Neural cell (in vitro differentiated cells): ENCODE data around the gene HOXA3. TPM values are rescaled to one million over a fixed set of nuclear protein-coding genes. Genes with fewer than 3 reads are reported as not detected.

Experiments used
- H2AFZ ChIP-seq: fragments of 200-600, 300-800 bp; sonication (generic), shearing (Covaris generic); 2 replicates; pipeline ENCODE4 v1.6.0; 2014; ENCODE audit warnings: low read depth, mild to moderate bottlenecking, antibody characterized with exemption, low read length, moderate library complexity
- H3F3A ChIP-seq: fragments of 200-600 bp; shearing (Covaris generic); 2 replicates; pipeline ENCODE4 v1.6.1; 2016; ENCODE audit warnings: mild to moderate bottlenecking, moderate library complexity, mixed read lengths, antibody characterized with exemption, low read length; ENCODE audit not compliant: insufficient read depth, poor library complexity, severe bottlenecking
- H3K27ac ChIP-seq: fragments of 200-600, 300-800 bp; sonication (generic), shearing (Covaris generic); 2 replicates; pipeline ENCODE4 v1.5.1; 2014; ENCODE audit warnings: mild to moderate bottlenecking, low read length, moderate library complexity
- H3K27me3 ChIP-seq: fragments of 300-800, 200-600 bp; sonication (generic), shearing (Covaris generic); 2 replicates; pipeline ENCODE4 v1.6.0; 2014; ENCODE audit warnings: mild to moderate bottlenecking, low read depth, low read length, moderate library complexity; ENCODE audit not compliant: insufficient read depth
- H3K36me3 ChIP-seq: fragments of 300-800, 200-600 bp; sonication (generic), shearing (Covaris generic); 2 replicates; pipeline ENCODE4 v1.5.1; 2014; ENCODE audit warnings: mild to moderate bottlenecking, antibody characterized with exemption, low read length, moderate library complexity; ENCODE audit not compliant: insufficient read depth
- H3K4me2 ChIP-seq: fragments of 300-800, 200-600 bp; sonication (generic), shearing (Covaris generic); 2 replicates; pipeline ENCODE4 v1.6.0; 2014; ENCODE audit warnings: mild to moderate bottlenecking, low read length
- H3K4me3 ChIP-seq: fragments of 300-800, 200-600 bp; sonication (generic), shearing (Covaris generic); 2 replicates; pipeline ENCODE4 v1.5.1; 2014; ENCODE audit warnings: mild to moderate bottlenecking, low read length, moderate library complexity
- H3K79me2 ChIP-seq: fragments of 200-600 bp; shearing (Covaris generic); replicated peaks from 2 replicates; pipeline ENCODE4 v1.6.0; 2014; ENCODE audit warnings: mild to moderate bottlenecking, low read length, moderate library complexity; ENCODE audit not compliant: insufficient read depth
- H3K9ac ChIP-seq: fragments of 300-800, 200-600 bp; sonication (generic), shearing (Covaris generic); 2 replicates; pipeline ENCODE4 v1.6.1; 2016; ENCODE audit warnings: mild to moderate bottlenecking, low read length, mixed read lengths
- H3K9me2 ChIP-seq: fragments of 200-600 bp; shearing (Covaris generic); 2 replicates; pipeline ENCODE4 v1.6.1; 2016; ENCODE audit warnings: mild to moderate bottlenecking, low read length, mixed read lengths; ENCODE audit not compliant: insufficient read depth
- H3K9me3 ChIP-seq: fragments of 200-600, 300-800 bp; sonication (generic), shearing (Covaris generic); 2 replicates; pipeline ENCODE4 v1.6.1; 2016; ENCODE audit warnings: mild to moderate bottlenecking, mixed run types, low read length, moderate library complexity, mixed read lengths
- H4K20me1 ChIP-seq: fragments of 200-600 bp; shearing (Covaris generic); 2 replicates; pipeline ENCODE4 v1.6.1; 2016; ENCODE audit warnings: mild to moderate bottlenecking, mixed run types; ENCODE audit not compliant: insufficient read depth
- CTCF ChIP-seq: fragments of 450-650 bp; IDR thresholded peaks from 2 replicates; pipeline ENCODE4 v1.5.1; 2014; ENCODE audit warnings: antibody characterized with exemption, mild to moderate bottlenecking, moderate library complexity; ENCODE audit not compliant: poor library complexity, severe bottlenecking
- EP300 ChIP-seq: fragments of 450-650 bp; conservative IDR thresholded peaks from 2 replicates; pipeline ENCODE4 v1.6.1; 2014; ENCODE audit warnings: antibody characterized with exemption, mild to moderate bottlenecking, moderate library complexity; ENCODE audit not compliant: poor library complexity, severe bottlenecking
- EZH2 ChIP-seq: fragments of 200-600, 300-800 bp; shearing (Covaris generic), sonication (generic); IDR thresholded peaks from 2 replicates; pipeline ENCODE4 v1.6.1; 2014; ENCODE audit warnings: antibody characterized with exemption, low read length, borderline replicate concordance, mild to moderate bottlenecking; ENCODE audit not compliant: insufficient read depth, poor library complexity, severe bottlenecking
- MXI1 ChIP-seq: fragments of 450-650 bp; conservative IDR thresholded peaks from 2 replicates; pipeline ENCODE4 v1.6.1; 2014; ENCODE audit warnings: antibody characterized with exemption, mild to moderate bottlenecking; ENCODE audit not compliant: poor library complexity, severe bottlenecking
- POLR2AphosphoS5 ChIP-seq: IDR thresholded peaks from 2 replicates; pipeline ENCODE4 v1.6.1; 2012
- RAD21 ChIP-seq: fragments of 450-650 bp; conservative IDR thresholded peaks from 2 replicates; pipeline ENCODE4 v1.6.1; 2014; ENCODE audit warnings: antibody characterized with exemption, mild to moderate bottlenecking, moderate library complexity
- REST ChIP-seq: IDR thresholded peaks from 2 replicates; pipeline ENCODE4 v1.6.1; 2012; ENCODE audit warnings: borderline replicate concordance
- SMC3 ChIP-seq: fragments of 450-650 bp; conservative IDR thresholded peaks from 2 replicates; pipeline ENCODE4 v1.6.1; 2014; ENCODE audit warnings: antibody characterized with exemption, mild to moderate bottlenecking, moderate library complexity; ENCODE audit not compliant: poor library complexity
- TAF1 ChIP-seq: IDR thresholded peaks from 2 replicates; pipeline ENCODE4 v1.6.1; 2012; ENCODE audit warnings: low read depth
- polyA plus RNA-seq: library from polyadenylated mRNA; depleted of rRNA; stranded (reverse); fragments of >200 nt; gene quantifications from 2 replicates; pipeline ENCODE4 v1.2.3, GENCODE V29; 2014

HOXA3 gene
- polyA plus RNA-seq, 1 donor from 2014 or later: not detected

DNA sequence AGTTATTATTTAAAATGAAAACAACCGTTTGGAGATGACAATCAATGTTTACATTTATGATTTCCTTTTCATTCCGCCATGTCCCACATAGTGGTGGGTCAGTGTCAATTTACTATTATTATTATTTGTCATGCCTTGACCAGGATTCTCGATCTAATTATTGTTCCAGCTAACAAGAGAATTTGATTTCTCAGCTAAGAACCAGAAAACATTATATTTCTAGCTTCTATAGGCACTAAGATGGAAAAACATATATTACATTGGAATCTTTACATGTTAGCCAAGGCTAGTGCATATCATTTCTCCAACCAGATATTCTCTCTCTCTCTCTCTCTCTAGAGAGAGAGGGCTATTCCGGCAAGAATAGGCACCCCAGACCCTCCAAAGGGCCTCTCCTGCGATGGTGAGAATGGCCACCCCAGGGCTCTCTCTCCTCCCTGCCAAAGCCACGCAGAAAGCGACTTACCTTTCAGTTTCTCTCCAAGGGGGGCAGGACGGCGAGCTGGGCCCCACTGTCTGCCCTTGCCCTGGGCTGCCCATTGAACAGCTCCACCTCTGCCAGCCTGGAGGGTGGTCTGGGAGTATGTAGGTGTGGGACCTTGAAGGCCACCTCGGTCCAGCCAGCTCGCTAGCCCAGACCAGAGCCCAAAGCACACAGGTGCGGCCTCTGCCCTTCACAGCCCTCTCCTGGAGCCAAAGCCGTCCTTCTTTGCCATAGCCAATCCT, 2.4 kb downstream of the HOXA3 start:
- Histone ChIP-seq H3K9me3 (peaks cover 27% of the 10 kb centered on the region), H3K79me2 (no peaks in the 10 kb centered on the region), H3K9me2 (no peaks in the 10 kb centered on the region), H3K4me2 (no peak overlapping the region), H3K9ac (no peak overlapping the region), H3K36me3 (no peaks in the 10 kb centered on the region), H3F3A (no peaks in the 10 kb centered on the region), H3K4me3 (no peak overlapping the region), H2AFZ (no peak overlapping the region), H3K27ac (no peak overlapping the region), H3K27me3 (peaks cover 100% of the 10 kb centered on the region), H4K20me1 (no peaks in the 10 kb centered on the region)
- TF ChIP-seq MXI1: no peak
- TF ChIP-seq RAD21: no peak
- no peak for TF ChIP-seq CTCF
- TF ChIP-seq EZH2: no peak
- TF ChIP-seq SMC3: no peak
- no peak for TF ChIP-seq REST
- no peak for TF ChIP-seq TAF1
- no peak for TF ChIP-seq EP300
- no peak for TF ChIP-seq POLR2AphosphoS5

- no peaks in the 10 kb centered on the region for H3K9me2 ChIP-seq
- peaks cover 100% of the 10 kb centered on the region for H3K27me3 ChIP-seq
- H3K79me2 ChIP-seq: no peaks in the 10 kb centered on the region
- H4K20me1 ChIP-seq: no peaks in the 10 kb centered on the region
- H3K4me3 ChIP-seq: no peak overlapping the region
- no peak overlapping the region for H3K4me2 ChIP-seq
- H3K27ac ChIP-seq: no peak overlapping the region
- peaks cover 37% of the 10 kb centered on the region for H3K9me3 ChIP-seq
- no peak overlapping the region for H2AFZ ChIP-seq
- no peaks in the 10 kb centered on the region for H3F3A ChIP-seq
- TF ChIP-seq EZH2 (no peak), SMC3 (no peak), MXI1 (no peak), TAF1 (no peak), REST (no peak), POLR2AphosphoS5 (no peak), CTCF (no peak), RAD21 (no peak), EP300 (no peak)
- no peaks in the 10 kb centered on the region for H3K36me3 ChIP-seq
- H3K9ac ChIP-seq: no peak overlapping the region
Measured at GRCh38 chr7:27148756-27149641, 3.4 kb downstream of the HOXA3 start.
